ENCODE data around the gene GALNT10. TPM values are rescaled to one million over a fixed set of nuclear protein-coding genes. Genes with fewer than 3 reads are reported as not detected.

The GALNT10 gene
- total RNA-seq, 2 donors from 2014 or later: 11.5 to 19.5 TPM

DNA sequence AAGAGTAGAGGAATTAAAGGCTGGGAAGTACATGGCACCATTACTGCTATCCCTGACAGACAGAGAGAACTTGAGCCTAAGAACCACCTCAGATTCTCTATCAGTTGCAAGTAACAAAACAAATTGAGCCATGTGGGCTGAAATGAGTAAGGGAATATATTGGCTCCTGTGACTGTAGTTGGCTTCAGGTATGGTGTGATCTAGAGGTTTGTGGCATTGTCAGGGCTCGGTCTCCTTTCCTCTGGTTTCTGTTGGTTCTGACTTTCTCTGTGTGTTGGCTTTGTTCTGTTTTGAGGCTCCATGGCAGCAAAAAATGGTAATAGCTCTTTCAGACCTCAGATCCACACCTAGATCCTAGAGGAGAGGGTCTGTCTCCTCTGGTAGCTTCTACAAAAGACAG, 5.7 kb downstream of the GALNT10 start:
- TF ChIP-seq POLR2A (IDR thresholded peaks at IDR 0.05): no peak
- TF ChIP-seq, protein P1, sequence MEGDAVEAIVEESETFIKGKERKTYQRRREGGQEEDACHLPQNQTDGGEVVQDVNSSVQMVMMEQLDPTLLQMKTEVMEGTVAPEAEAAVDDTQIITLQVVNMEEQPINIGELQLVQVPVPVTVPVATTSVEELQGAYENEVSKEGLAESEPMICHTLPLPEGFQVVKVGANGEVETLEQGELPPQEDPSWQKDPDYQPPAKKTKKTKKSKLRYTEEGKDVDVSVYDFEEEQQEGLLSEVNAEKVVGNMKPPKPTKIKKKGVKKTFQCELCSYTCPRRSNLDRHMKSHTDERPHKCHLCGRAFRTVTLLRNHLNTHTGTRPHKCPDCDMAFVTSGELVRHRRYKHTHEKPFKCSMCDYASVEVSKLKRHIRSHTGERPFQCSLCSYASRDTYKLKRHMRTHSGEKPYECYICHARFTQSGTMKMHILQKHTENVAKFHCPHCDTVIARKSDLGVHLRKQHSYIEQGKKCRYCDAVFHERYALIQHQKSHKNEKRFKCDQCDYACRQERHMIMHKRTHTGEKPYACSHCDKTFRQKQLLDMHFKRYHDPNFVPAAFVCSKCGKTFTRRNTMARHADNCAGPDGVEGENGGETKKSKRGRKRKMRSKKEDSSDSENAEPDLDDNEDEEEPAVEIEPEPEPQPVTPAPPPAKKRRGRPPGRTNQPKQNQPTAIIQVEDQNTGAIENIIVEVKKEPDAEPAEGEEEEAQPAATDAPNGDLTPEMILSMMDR (IDR thresholded peaks at IDR 0.05): no peak
- H3K27me3 ChIP-seq: no peaks in the 10 kb centered on the region
- DNase-seq (no peak), ATAC-seq (no peak)
- no peaks in the 10 kb centered on the region for H3K36me3 ChIP-seq (replicated peaks in 1 of 2; ENCODE audit: insufficient read depth in 1 of 2, low read depth in 2 of 2)
- intact Hi-C loops (cut with DNase I): no loop called here
- H3K9me3 ChIP-seq: no peaks in the 10 kb centered on the region
- no peak overlapping the region for H3K4me3 ChIP-seq
- no peak overlapping the region for H3K27ac ChIP-seq
- WGBS, 2 donors: 92 to 100% methylated on average over 1 of the region's 1 CpG
- H3K4me1 ChIP-seq: peaks cover 26% of the 10 kb centered on the region

DNA sequence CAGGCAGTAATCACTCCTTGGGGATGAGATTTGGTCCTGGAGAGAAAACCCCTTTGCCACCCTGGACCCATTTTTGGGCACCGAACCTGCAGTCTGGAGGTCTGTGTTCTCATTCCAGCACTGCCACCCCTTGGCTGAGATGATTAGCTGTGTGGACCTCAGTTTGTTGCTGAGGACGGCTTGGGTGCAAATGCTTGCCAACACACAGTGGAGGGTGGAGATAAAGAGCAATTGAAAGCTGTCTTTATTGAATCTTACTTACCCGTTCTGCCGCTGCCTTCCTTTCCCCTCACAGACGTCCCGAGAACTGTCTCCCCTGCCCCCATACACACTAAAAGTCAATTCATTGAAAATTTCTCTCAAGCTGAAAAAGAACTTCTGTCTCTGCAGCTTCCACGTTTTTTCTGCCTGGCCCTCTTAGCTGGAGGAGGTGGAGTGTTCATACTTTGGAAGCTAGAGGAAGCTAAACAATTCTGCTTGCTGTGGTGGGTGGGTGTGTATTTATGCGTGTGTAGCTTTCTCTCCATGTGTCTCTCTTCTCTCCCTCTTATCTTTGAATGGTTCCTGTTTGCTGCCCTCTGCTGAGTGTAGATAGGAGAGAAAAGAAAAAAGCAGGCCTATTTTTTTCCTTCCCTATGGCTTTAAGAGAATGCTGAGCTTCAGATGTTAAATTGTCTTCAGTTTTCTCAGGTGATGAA, 6.6 kb downstream of the GALNT10 start:
- Histone ChIP-seq H3K36me3 (replicated peaks in 1 of 2; ENCODE audit: insufficient read depth in 1 of 2, low read depth in 2 of 2) (no peaks in the 10 kb centered on the region), H3K9me3 (no peaks in the 10 kb centered on the region), H3K4me1 (peaks cover 18% of the 10 kb centered on the region), H3K4me3 (no peak overlapping the region), H3K27ac (no peak overlapping the region), H3K27me3 (no peaks in the 10 kb centered on the region)
- DNase-seq (no peak), ATAC-seq (peak; percentile 52)
- intact Hi-C loops (cut with DNase I): no loop called here
- TF ChIP-seq, protein P1 (IDR thresholded peaks at IDR 0.05): peak in 5 of 7 experiments; percentile 12 to 45 (median 32)
- no peak for TF ChIP-seq POLR2A (IDR thresholded peaks at IDR 0.05)
- WGBS, 2 donors: 16 to 21% methylated on average over 8 of the region's 8 CpGs

DNA sequence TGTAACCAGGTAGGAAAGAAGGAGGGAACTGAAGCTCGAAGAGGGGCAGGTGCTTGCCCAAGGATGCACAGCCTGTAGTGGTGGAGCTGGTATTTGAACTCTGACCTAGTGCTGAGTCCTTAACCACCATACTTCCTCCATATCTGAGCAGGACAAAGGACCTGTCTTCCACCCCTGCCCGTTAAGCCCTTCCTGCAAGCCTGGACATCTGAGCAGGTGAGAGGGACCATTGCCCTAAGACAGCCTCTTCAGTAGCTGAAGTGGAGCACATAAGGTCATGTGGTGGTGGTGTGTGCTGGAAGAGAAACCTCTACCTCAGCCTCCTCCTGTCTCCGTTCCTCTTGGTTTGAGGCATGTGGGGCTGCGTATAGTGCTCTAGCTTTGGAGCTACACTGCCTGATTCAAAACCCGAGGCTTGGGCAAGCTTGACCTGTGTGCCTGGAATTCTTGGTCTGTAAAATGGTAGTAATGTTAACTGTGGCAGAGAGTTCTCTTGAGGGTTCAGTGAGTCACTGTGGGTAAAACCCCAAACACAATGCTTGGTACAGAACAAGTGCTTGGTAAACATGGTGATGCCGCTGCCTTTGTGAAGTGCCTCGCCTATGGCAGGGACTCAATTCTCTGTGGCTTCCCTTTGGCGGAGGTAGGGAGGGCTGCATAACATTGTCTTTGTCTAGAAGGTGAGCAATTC, 7.4 kb downstream of the GALNT10 start:
- H3K27ac ChIP-seq: no peak overlapping the region
- H3K27me3 ChIP-seq: no peaks in the 10 kb centered on the region
- no peaks in the 10 kb centered on the region for H3K36me3 ChIP-seq (replicated peaks in 1 of 2; ENCODE audit: insufficient read depth in 1 of 2, low read depth in 2 of 2)
- whole genome bisulfite sequencing, 2 donors: 79 to 82% methylated on average over 6 to 8 of the region's 8 CpGs
- H3K4me1 ChIP-seq: peaks cover 11% of the 10 kb centered on the region
- DNase-seq: no peak
- no peak overlapping the region for H3K4me3 ChIP-seq
- no peak for ATAC-seq
- H3K9me3 ChIP-seq: no peaks in the 10 kb centered on the region
- intact Hi-C loops (cut with DNase I): no loop called here
- TF ChIP-seq, protein P1 (IDR thresholded peaks at IDR 0.05): no peak
- TF ChIP-seq POLR2A (IDR thresholded peaks at IDR 0.05): no peak

DNA sequence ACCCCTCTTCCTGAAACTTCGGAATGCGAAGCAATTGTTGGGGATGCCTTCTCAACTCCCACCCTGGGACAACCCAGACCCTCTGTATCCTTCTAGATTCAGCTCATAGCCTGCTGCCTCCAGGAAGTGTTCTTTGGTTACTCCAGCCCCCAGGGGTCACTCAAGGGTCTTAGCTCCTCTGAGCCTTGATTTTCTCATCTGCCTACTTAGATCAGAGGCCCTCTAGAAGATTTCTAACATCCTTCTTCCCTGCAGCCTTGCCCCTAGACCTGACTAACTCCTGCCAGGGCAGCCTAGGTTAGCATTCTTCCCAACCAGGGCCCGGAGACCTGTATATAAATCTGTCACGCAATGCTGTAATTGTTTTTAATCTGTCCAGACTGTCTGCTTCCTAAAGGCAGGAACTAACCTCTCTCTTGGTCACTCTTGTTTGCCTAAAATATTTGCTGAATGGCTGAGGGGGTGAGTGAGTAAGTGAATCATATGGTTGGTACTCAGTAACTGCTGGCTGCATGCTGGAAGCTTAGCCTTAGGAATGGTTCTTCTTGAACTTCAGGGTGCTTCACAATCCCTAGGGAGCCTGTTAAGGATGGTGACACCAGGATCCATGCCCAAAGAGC, 8.2 kb downstream of the GALNT10 start:
- intact Hi-C loops (cut with DNase I): no loop called here
- H3K27ac ChIP-seq: no peak overlapping the region
- H3K27me3 ChIP-seq: no peaks in the 10 kb centered on the region
- ATAC-seq (no peak), DNase-seq (no peak)
- no peak overlapping the region for H3K4me3 ChIP-seq
- H3K36me3 ChIP-seq (replicated peaks in 1 of 2; ENCODE audit: insufficient read depth in 1 of 2, low read depth in 2 of 2): no peaks in the 10 kb centered on the region
- TF ChIP-seq POLR2A (IDR thresholded peaks at IDR 0.05): no peak
- TF ChIP-seq, protein P1 (IDR thresholded peaks at IDR 0.05): no peak
- H3K4me1 ChIP-seq: peaks cover 11% of the 10 kb centered on the region
- H3K9me3 ChIP-seq: no peaks in the 10 kb centered on the region
- 85 to 86% methylated on average over 4 of the region's 4 CpGs for WGBS, 2 donors

All from body of pancreas (tissue), 4 donors.